HL-60/S4 treated with retinoic acid at 250 ng/mL for 4 days and 3 days (cell line): ENCODE measurements around the gene MS4A12.
"Not testable (repeated sequence)": the region's sequence is repeated elsewhere in the genome, so short reads cannot be mapped to it uniquely, and the experiment has no call there.

Experiments used
- in situ Hi-C: fragments of 300-500 bp; cut with MboI; formaldehyde crosslinking; loops from 2 replicates; pipeline ENCODE4 v1.7.0; 2022; ENCODE audit warnings: low sequenced_read_pairs

Gene MS4A12

GRCh38 chr11:60492488-60493009 lies at the start of gene MS4A12:
MS4A12 (plus strand) TSS chr11:60492778; CDS start chr11:60497319, 4,541 bp downstream.
- in situ Hi-C loops = no loop called here

- in situ Hi-C loops = no loop called here
Observed at GRCh38 chr11:60447070-60447469, 45.5 kb upstream of the MS4A12 start.

DNA sequence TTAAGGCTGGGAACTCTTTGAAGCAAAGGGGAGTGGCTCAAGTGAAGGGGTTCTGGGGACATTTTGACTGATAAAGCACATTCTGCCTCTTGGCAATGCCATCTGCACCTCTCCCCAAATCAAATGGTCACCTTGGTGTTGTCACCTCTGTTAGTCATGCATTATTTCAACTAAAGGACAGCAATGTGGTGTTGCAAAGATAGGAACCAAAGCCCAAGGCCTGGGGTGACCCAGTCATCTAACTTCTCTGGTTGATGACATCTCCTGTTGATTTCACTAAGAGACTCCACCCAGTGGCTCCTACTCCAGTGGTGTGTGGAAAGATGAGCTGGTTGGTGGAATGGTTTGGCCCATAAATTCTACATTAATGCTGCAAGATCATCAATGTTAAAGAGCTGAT lies 44.7 kb upstream of the MS4A12 start:
- in situ Hi-C loops = no loop called here

DNA sequence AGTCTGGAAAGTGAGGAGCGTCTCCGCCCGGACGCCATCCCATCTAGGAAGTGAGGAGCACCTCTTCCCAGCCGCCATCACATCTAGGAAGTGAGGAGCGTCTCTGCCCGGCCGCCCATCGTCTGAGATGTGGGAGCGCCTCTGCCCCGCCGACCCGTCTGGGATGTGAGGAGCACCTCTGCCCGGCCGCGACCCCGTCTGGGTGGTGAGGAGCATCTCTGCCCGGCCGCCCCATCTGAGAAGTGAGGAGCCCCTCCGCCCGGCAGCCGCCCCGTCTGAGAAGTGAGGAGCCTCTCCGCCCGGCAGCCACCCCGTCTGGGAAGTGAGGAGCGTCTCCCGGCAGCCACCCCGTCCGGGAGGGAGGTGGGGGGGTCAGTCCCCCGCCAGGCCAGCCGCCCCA lies 41.4 kb upstream of the MS4A12 start:
- in situ Hi-C loops = not testable (repeated sequence)

DNA sequence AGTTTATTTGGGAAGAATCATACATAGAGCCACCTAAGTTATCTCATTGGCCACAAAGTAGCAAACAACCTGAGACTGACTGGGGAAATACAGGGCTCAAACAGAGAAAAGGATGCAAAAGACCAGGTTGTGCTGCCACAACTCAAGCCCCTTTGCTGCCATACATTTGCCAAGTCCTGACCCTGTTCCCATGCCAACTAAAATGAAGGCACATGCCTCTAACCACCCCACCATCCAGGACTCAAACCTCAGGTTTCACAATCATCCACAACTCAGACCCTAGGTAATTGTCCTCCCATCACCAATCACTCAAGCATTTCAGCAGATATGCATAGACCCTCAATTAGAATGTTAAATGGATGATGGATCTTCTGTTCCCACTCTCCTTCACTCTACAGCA lies 38.4 kb upstream of the MS4A12 start:
- in situ Hi-C loops = no loop called here

- in situ Hi-C loops = no loop called here
Observed at GRCh38 chr11:60455531-60456042, 37.0 kb upstream of the MS4A12 start, which contains the start of gene MS4A1. MS4A1 (plus strand) TSS chr11:60455847; CDS start chr11:60462375, 6,528 bp downstream.

- in situ Hi-C loops = no loop called here
Observed at GRCh38 chr11:60457576-60457975, 35.0 kb upstream of the MS4A12 start.

- in situ Hi-C loops = no loop called here
Observed at GRCh38 chr11:60459345-60459744, 33.2 kb upstream of the MS4A12 start.

DNA sequence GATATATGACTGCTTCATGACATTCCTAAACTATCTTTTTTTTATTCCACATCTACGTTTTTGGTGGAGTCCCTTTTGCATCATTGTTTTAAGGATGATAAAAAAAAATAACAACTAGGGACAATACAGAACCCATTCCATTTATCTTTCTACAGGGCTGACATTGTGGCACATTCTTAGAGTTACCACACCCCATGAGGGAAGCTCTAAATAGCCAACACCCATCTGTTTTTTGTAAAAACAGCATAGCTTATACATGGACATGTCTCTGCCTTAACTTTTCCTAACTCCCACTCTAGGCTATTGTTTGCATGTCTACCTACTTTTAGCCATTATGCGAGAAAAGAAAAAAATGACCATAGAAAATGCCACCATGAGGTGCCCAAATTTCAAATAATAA lies 23.7 kb upstream of the MS4A12 start:
- in situ Hi-C loops = no loop called here

DNA sequence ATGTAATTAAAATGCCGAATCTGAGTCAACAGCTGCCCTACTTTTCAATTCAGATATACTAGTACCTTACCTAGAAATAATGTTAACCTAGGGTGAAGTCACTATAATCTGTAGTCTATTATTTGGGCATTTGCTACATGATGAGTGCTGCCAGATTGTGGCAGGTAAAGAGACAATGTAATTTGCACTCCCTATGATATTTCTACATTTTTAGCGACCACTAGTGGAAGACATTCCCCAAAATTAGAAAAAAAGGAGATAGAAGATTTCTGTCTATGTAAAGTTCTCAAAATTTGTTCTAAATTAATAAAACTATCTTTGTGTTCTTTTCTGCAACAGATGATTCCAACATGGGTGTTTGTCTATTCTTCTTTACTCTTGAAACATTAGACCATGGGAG lies 22.9 kb upstream of the MS4A12 start:
- in situ Hi-C loops = no loop called here

DNA sequence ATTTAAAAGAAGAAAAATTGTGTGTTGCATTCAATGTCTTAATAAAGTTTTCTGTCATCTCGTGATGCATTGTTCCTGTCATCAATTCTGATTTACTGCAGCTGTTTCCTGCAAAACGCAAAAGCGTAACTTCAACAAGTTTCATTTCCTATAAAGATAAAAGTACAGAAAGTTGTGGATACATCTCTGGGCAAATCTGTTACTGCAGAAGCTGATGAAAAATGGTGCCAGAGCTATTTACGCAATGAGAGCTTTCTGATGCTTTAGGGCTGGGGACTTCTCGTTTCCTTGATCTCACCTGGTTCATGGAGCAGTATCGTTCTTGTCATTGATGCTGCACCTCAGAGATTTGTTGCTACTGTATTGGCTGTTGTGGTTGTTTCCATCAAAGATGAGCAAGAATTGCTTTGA lies 15.5 kb upstream of the MS4A12 start:
- in situ Hi-C loops = no loop called here

- in situ Hi-C loops = no loop called here
Observed at GRCh38 chr11:60482361-60482760, 10.2 kb upstream of the MS4A12 start.

GRCh38 chr11:60485987-60486386 lies 6.6 kb upstream of the MS4A12 start:
- in situ Hi-C loops = no loop called here

- in situ Hi-C loops = no loop called here
Observed at GRCh38 chr11:60493454-60493853, 876 bp downstream of the MS4A12 start.

DNA sequence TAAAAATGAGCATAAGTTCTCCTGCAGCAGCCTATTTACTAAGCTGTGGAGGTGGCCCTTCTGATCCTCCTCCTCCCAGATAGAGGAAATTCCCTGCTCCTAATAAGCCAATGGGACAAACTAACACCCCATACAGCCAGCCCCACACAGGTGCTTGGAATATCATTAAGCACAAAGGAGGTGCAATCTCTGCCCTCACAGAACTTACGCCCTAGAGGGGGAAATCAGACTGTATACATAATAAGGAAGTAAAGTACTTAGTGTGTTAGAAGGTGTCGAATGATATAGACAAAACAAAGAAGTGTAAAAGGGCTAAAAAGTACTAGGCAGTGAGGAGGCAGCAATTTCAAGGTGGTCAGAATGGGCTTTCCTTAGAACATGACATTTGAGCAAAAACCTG lies 5.8 kb downstream of the MS4A12 start:
- in situ Hi-C loops = no loop called here

GRCh38 chr11:60498853-60499252 lies 6.3 kb downstream of the MS4A12 start:
- in situ Hi-C loops = no loop called here

DNA sequence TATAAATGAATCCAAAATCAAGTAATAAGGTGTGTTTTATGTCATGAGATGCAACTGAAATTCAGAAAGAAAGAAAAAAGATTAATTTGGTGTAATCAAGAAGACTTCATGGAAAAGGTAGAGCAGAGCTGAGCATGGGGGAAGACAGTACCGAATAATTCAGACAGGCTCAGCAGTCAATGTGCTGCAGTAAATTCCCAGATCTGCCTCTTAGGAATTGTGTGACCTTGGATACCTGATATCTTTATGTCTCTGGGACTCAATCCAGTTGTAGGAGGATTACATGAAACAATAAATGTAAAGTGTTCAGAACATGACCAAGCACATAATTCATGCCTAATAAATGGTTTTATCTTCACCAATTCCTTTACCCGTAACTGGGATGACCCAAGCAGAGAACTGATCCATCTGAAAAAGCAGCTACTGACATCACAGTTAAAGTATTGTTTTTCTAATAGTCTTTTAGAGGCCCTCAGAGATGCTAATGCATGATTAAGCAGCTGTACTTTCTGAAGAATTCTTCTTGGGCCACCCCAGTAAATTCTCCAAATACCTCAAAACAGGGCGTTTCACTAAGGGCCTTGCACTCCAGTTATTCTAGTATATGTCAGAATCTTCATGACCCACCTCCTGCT lies 7.8 kb downstream of the MS4A12 start:
- in situ Hi-C loops = no loop called here

GRCh38 chr11:60502221-60502775 lies 9.7 kb downstream of the MS4A12 start:
- in situ Hi-C loops = no loop called here

- in situ Hi-C loops = no loop called here
Observed at GRCh38 chr11:60504219-60504905, 11.8 kb downstream of the MS4A12 start.

- in situ Hi-C loops = not testable (repeated sequence)
Observed at GRCh38 chr11:60509609-60510008, 17.0 kb downstream of the MS4A12 start.

DNA sequence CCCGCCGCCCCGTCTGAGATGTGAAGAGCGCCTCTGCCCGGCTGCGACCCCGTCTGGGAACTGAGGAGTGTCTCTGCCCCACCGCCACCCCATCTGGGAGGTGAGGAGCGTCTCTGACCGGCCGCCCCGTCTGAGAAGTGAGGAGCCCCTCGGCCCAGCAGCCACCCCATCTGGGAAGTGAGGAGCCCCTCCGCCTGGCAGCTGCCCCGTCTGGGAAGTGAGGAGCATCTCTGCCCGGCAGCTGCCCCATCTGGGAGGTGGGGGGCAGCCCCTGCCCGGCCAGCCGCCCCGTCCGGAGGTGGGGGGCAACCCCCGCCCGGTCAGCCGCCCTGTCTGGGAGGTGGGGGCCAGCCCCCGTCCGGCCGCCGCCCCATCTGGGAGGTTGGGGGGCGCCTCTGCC lies 17.6 kb downstream of the MS4A12 start:
- in situ Hi-C loops = not testable (repeated sequence)

GRCh38 chr11:60511393-60511792 lies 18.8 kb downstream of the MS4A12 start:
- in situ Hi-C loops = no loop called here
